Lung (tissue), 12 donors: ENCODE data around the gene GULP1. TPM values are rescaled to one million over a fixed set of nuclear protein-coding genes. Genes with fewer than 3 reads are reported as not detected.

Experiments
- ATAC-seq: fragments of 200-7000 bp; cut with Tn5 transposase; one replicate; pipeline ENCODE4 v1.9.1; 2020; ENCODE audit warnings: moderate number of reproducible peaks; ENCODE audit not compliant: insufficient read depth, low FRiP score
- DNase-seq, 3 donors: peaks; one replicate each; pipeline ENCODE4 v3.0.0-alpha.2; 2013 to 2017
- H3K27ac ChIP-seq, 2 donors: one replicate each; pipeline ENCODE4 v1.5.1; 2013; ENCODE audit warnings: mild to moderate bottlenecking in 2 of 2, moderate library complexity in 2 of 2, control low read depth in 1 of 2, inconsistent platforms in 1 of 2, low read depth in 1 of 2, low read length in 1 of 2
- H3K27me3 ChIP-seq, 3 donors: one replicate each; pipeline ENCODE4 v1.5.1; 2013; ENCODE audit warnings: low read length in 2 of 3; ENCODE audit not compliant: control insufficient read depth in 3 of 3, insufficient read depth in 3 of 3
- H3K36me3 ChIP-seq, 4 donors: one replicate each; pipeline ENCODE4 v1.5.1; 2013; ENCODE audit warnings: low read length in 4 of 4, mild to moderate bottlenecking in 1 of 4, moderate library complexity in 1 of 4; ENCODE audit not compliant: control insufficient read depth in 4 of 4, insufficient read depth in 4 of 4
- H3K4me1 ChIP-seq, 5 donors: one replicate each; pipeline ENCODE4 v1.5.1; 2013; ENCODE audit warnings: low read length in 5 of 5, mild to moderate bottlenecking in 2 of 5, moderate library complexity in 1 of 5; ENCODE audit not compliant: control insufficient read depth in 5 of 5, insufficient read depth in 5 of 5
- H3K4me3 ChIP-seq: one replicate; pipeline ENCODE4 v1.5.1; 2013; ENCODE audit warnings: mild to moderate bottlenecking, control low read depth, moderate library complexity
- H3K9ac ChIP-seq, 2 donors: one replicate each; pipeline ENCODE4 v1.5.1; 2013; ENCODE audit warnings: low read length in 2 of 2, control low read depth in 1 of 2; ENCODE audit not compliant: insufficient read depth in 1 of 2
- H3K9me3 ChIP-seq, 4 donors: one replicate each; pipeline ENCODE4 v1.5.1; 2013; ENCODE audit warnings: low read length in 3 of 4, mild to moderate bottlenecking in 1 of 4, moderate library complexity in 1 of 4; ENCODE audit not compliant: control insufficient read depth in 4 of 4, insufficient read depth in 3 of 4
- CTCF ChIP-seq: IDR thresholded peaks from 2 replicates; pipeline ENCODE4 v1.5.1; 2012; ENCODE audit warnings: mild to moderate bottlenecking; ENCODE audit errors: control extremely low read depth, extremely low read depth
- WGBS, 2 donors: extraction: QIAGEN DNeasy Blood & Tissue Kit; methylation state at CpG; one replicate each; pipeline ENCODE4 v1.1.7; 2013; 5-methylcytosine and 5-hydroxymethylcytosine counted together
- polyA plus RNA-seq, 2 donors: library from polyadenylated mRNA; stranded (reverse); fragments of 200-250 nt; gene quantifications; one replicate each; pipeline ENCODE4 v1.2.1, GENCODE V29; 2013
- total RNA-seq, 2 donors: library from RNA; depleted of rRNA in 1 of 2; stranded (reverse); fragments of >200 nt in 1 of 2; gene quantifications; one replicate each; pipeline ENCODE4 v1.2.1, GENCODE V29; 2014 to 2021
- donor health status: control.
- donor health status: control.
- donor health status: Bipolar disorder and iron deficiency.
- donor health status: healthy.
- donor health status: DM: yes; HTN: yes; CAD: no.

GULP1 gene
- total and polyA plus RNA-seq, 4 donors, result 9.1 to 86.7 (median 20.1) TPM

GRCh38 chr2:188415754-188416083, 124.0 kb downstream of the GULP1 start:
- 63 to 89% methylated on average over 1 of the region's 1 CpG for WGBS, 2 donors

GRCh38 chr2:188416367-188416766, 124.7 kb downstream of the GULP1 start:
- peaks cover 0 to 3% (median 0%) of the 10 kb centered on the region in 5 donors for H3K4me1 ChIP-seq
- ATAC-seq, result no peak
- H3K4me3 ChIP-seq, result no peak overlapping the region
- no peak for DNase-seq
- H3K9ac ChIP-seq, result no peak overlapping the region
- peaks cover 0 to 3% (median under 1%) of the 10 kb centered on the region in 4 donors for H3K9me3 ChIP-seq
- no peaks in the 10 kb centered on the region for H3K27me3 ChIP-seq
- peaks cover 0 to 7% (median 1%) of the 10 kb centered on the region in 4 donors for H3K36me3 ChIP-seq
- no peak overlapping the region for H3K27ac ChIP-seq
- TF ChIP-seq CTCF, result no peak

More at GRCh38 chr2:188415754-188416083, 124.0 kb downstream of the GULP1 start:
- peaks cover 0 to 8% (median under 1%) of the 10 kb centered on the region in 4 donors for H3K36me3 ChIP-seq
- ATAC-seq (no peak), DNase-seq (no peak)
- H3K9ac ChIP-seq, result no peak overlapping the region
- TF ChIP-seq CTCF, result no peak
- H3K27me3 ChIP-seq, result no peaks in the 10 kb centered on the region
- peaks cover 0 to 3% (median 0%) of the 10 kb centered on the region in 5 donors for H3K4me1 ChIP-seq
- H3K27ac ChIP-seq, result no peak overlapping the region
- peaks cover 0 to 6% (median 1%) of the 10 kb centered on the region in 4 donors for H3K9me3 ChIP-seq
- H3K4me3 ChIP-seq, result no peak overlapping the region

- peaks cover 0 to 4% (median 2%) of the 10 kb centered on the region in 4 donors for H3K9me3 ChIP-seq
- no peak overlapping the region for H3K27ac ChIP-seq
- H3K4me1 ChIP-seq, result no peaks in the 10 kb centered on the region
- WGBS, 2 donors, result 80 to 81% methylated on average over 1 of the region's 1 CpG
- no peak for TF ChIP-seq CTCF
- H3K27me3 ChIP-seq, result no peaks in the 10 kb centered on the region
- no peak overlapping the region for H3K4me3 ChIP-seq
- no peak overlapping the region for H3K9ac ChIP-seq
- H3K36me3 ChIP-seq, result peaks cover 0 to 3% (median 0%) of the 10 kb centered on the region in 4 donors
- DNase-seq, result no peak
- no peak for ATAC-seq
Observed at GRCh38 chr2:188422726-188423125, 131.1 kb downstream of the GULP1 start.

GRCh38 chr2:188425266-188425665, 133.6 kb downstream of the GULP1 start:
- Histone ChIP-seq H3K9ac (no peak overlapping the region), H3K27ac (no peak overlapping the region), H3K4me1 (no peaks in the 10 kb centered on the region), H3K9me3 (peaks cover 0 to 7% (median 2%) of the 10 kb centered on the region in 4 donors), H3K27me3 (no peaks in the 10 kb centered on the region), H3K4me3 (no peak overlapping the region), H3K36me3 (peaks cover 0 to 3% (median 0%) of the 10 kb centered on the region in 4 donors)
- 81 to 87% methylated on average over 2 of the region's 2 CpGs for WGBS, 2 donors
- no peak for DNase-seq
- no peak for ATAC-seq
- no peak for TF ChIP-seq CTCF
